ENCODE data around the gene EXOC3L1.

The EXOC3L1 gene

DNA sequence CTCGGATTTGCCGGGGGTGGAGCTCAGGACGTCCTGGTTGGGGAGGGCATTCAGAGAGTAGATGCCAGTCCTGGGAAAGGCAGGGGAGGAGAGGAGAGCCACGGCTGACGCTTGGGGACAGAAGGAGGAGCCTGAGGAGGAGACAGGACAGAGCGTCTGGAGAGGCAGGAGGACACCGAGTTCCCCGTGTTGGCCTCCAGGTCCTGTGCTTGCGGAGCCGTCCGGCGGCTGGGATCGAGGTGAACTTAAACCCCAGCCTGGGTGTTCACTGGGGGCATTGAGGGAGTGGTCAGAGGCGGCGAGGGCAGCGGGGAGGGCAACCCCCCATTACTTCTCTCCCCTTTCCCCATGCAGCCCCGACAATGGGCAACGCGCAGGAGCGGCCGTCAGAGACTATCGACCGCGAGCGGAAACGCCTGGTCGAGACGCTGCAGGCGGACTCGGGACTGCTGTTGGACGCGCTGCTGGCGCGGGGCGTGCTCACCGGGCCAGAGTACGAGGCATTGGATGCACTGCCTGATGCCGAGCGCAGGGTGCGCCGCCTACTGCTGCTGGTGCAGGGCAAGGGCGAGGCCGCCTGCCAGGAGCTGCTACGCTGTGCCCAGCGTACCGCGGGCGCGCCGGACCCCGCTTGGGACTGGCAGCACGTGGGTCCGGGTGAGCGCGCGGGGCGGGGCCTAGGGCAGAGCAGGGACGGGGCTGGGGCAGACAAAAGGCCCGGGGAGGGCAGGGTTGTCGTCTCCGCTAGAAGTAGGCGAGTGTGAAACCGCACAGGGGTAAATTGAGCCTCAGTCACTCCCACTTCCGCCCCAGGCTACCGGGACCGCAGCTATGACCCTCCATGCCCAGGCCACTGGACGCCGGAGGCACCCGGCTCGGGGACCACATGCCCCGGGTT, 15.9 kb downstream of the EXOC3L1 start:
- FAIRE-seq: peak; percentile 92
- no peak for TF ChIP-seq POLR2AphosphoS5 (IDR thresholded peaks at IDR 0.05; ENCODE audit: low read depth, low read length)
- TF ChIP-seq SPI1 (IDR thresholded peaks at IDR 0.05; ENCODE audit: low read depth, low read length): peak; percentile 54
- TF ChIP-seq TAF1 (IDR thresholded peaks at IDR 0.05; ENCODE audit: low read depth, low read length): no peak
- DNase-seq (ENCODE audit: insufficient read length, low spot score): no peak

DNA sequence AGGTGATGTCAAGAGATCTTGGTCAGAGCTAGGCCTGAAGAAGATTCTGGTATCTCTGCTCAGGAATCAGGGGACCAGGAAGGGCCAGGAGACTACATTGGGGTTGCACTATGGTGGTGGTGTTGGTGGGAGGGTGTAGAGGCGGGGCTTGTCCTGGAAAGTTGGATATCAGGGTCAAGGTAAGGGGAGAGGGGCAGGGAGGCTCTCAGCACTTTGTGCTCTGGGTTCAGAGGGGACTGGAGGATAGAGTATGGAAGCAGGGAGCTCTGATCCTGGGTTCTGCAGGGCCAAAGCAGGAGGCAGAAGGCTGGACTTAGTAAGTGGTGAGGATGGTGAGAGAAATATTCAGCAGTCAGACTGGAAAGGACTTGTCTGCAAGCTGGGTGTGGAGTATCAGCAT, 16.6 kb downstream of the EXOC3L1 start:
- peak; percentile 13 for FAIRE-seq

DNA sequence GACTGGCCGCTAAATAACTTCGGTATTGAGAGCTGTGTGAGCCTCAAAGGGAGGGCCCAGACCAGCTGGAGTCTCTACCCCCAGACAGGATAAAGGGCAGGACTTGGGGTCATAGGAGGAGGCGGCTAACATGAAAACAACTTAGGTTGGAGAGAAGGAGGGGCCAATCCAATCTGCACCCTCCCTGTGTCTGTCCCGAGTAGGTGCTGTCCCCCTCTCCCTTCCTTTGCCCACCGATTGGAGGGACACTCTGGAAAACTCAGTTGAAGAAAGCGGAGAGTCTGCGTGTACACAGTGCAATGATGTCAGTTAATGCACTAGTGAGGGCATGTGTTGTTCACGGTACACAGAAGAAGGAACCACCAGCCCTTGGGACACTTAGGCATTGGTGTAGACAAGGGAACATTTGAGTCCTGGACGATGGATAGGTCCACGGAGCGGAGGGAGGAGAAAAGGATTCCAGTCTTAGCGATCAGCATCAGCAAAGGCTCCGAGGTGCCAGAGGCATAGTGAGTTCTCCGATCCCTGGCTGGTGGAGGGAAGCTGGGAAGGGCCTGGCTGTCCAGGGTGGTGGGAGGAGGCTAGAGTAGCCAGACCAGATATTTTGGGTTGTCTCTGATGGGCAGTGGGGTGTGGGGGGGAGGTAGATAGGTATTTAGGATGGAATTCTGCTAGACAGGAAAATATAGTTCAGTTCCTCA, 18.8 kb downstream of the EXOC3L1 start:
- TF ChIP-seq SPI1 (IDR thresholded peaks at IDR 0.05; ENCODE audit: low read depth, low read length) (no peak), POLR2A (IDR thresholded peaks at IDR 0.05; ENCODE audit: low read depth, low read length) (no peak), TAF1 (IDR thresholded peaks at IDR 0.05; ENCODE audit: low read depth, low read length) (no peak), POLR2AphosphoS5 (IDR thresholded peaks at IDR 0.05; ENCODE audit: low read depth, low read length) (no peak), PAX5 (IDR thresholded peaks at IDR 0.05; ENCODE audit: insufficient read depth, low read length, severe bottlenecking) (no peak), POU2F2 (IDR thresholded peaks at IDR 0.05; ENCODE audit: low read depth, low read length) (no peak)
- DNase-seq (ENCODE audit: insufficient read length, low spot score) (no peak), FAIRE-seq (no peak)

More for the DNA sequence above, 16.6 kb downstream of the EXOC3L1 start:
- no peak for DNase-seq (ENCODE audit: insufficient read length, low spot score)
- TF ChIP-seq POU2F2 (IDR thresholded peaks at IDR 0.05; ENCODE audit: low read depth, low read length) (no peak), POLR2AphosphoS5 (IDR thresholded peaks at IDR 0.05; ENCODE audit: low read depth, low read length) (no peak), POLR2A (IDR thresholded peaks at IDR 0.05; ENCODE audit: low read depth, low read length) (no peak)

DNA sequence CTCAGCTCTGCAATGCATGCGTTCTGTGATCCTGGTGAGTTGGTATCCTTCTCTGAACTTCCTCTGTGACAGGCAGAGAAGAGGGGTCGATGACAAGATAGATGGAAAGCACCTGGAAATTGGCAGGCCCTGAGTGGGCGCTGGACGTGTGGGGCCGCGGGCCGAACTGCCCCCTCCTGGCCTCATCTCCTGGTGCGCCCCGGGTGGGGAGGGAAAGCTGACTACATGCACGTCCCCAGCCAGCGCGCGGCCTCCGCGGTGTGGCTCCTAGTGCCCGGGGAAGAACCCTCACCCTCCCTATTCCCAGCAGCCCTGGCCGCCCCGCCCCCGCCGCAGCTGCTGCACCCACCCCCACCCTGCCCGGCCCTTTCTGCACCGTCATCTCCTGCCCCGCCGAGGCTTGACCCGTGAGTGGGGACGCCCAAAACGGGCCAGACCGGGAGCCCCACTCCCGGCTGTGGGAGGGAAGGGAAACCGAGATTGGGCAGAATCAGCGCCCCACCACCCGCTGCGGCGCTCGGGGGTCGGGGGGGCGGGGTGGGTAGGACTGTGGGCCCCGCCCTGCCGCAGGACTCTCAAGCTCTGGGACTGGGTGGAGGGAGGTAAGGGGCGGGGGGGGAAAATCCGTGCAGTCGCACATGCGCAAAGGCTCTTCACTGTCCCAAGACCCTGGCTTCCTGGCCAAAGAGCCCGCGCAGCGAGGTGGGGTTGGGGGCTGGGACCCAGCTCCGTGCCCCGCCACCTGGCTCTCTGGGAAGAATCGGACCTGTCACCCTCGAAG, 19.6 kb downstream of the EXOC3L1 start, which contains the start of gene NOL3:
TSS of gene NOL3 (plus strand) at position 371 of the 781 bp plus-strand sequence.
- DNase-seq (ENCODE audit: insufficient read length, low spot score) (no peak), FAIRE-seq (no peak)

DNA sequence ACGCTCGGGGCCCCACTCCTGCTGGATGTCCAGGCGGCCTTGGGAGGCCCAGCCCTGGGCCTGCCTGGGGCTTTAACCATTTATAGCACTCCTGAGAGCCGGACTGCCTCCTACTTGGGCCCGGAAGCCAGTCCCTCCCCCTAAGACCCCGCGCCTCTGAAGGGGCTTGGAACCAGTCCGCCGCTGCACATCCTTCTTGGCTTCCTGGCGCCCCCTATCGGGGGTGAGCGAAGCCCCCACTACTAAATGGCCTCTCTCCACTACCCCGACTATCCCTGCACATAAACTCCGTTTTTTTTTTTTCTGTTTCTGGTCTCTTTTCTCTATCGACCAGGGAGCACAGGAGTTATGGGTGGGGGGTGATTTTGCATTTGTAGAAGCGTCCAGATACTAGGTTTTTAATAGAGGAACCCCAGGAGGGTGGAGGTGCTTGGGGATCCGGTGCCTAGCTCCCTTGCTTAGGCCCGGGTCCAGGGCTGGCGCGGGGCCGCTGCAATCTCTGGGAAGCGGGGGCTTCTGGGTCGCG, 20.2 kb downstream of the EXOC3L1 start:
- DNase-seq (ENCODE audit: insufficient read length, low spot score) (no peak), FAIRE-seq (no peak)
- no peak for TF ChIP-seq PAX5 (IDR thresholded peaks at IDR 0.05; ENCODE audit: insufficient read depth, low read length, severe bottlenecking)
- no peak for TF ChIP-seq SPI1 (IDR thresholded peaks at IDR 0.05; ENCODE audit: low read depth, low read length)
- TF ChIP-seq POLR2AphosphoS5 (IDR thresholded peaks at IDR 0.05; ENCODE audit: low read depth, low read length): no peak
- no peak for TF ChIP-seq POU2F2 (IDR thresholded peaks at IDR 0.05; ENCODE audit: low read depth, low read length)
- no peak for TF ChIP-seq POLR2A (IDR thresholded peaks at IDR 0.05; ENCODE audit: low read depth, low read length)
- no peak for TF ChIP-seq TAF1 (IDR thresholded peaks at IDR 0.05; ENCODE audit: low read depth, low read length)

More for the DNA sequence above, 19.6 kb downstream of the EXOC3L1 start, which contains the start of gene NOL3:
- TF ChIP-seq POLR2A (IDR thresholded peaks at IDR 0.05; ENCODE audit: low read depth, low read length) (no peak), PAX5 (IDR thresholded peaks at IDR 0.05; ENCODE audit: insufficient read depth, low read length, severe bottlenecking) (no peak), POLR2AphosphoS5 (IDR thresholded peaks at IDR 0.05; ENCODE audit: low read depth, low read length) (no peak), TAF1 (IDR thresholded peaks at IDR 0.05; ENCODE audit: low read depth, low read length) (no peak), POU2F2 (IDR thresholded peaks at IDR 0.05; ENCODE audit: low read depth, low read length) (no peak), SPI1 (IDR thresholded peaks at IDR 0.05; ENCODE audit: low read depth, low read length) (no peak)

DNA sequence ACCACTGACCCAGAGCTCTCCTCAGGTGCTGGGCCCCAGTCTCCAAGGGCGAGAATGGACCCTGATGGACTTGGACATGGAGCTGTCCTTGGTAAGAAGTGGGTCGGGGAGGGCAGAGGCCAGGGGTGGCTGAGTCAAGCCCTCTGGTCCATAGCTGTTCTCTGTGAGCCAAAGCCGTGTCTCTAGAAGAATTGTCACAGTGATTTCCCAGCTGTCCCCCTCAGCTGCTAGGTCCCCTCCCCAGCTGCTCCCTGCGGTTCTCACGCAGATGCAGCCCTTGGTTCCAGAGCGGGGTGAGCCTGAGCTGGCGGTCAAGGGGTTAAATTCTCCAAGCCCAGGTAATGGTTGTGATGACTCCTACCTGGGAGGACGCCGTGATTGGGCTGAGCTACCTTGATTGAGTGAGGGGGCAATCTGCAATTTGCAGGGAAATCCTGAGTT, 20.9 kb downstream of the EXOC3L1 start:
- DNase-seq (ENCODE audit: insufficient read length, low spot score) (no peak), FAIRE-seq (no peak)
- no peak for TF ChIP-seq PAX5 (IDR thresholded peaks at IDR 0.05; ENCODE audit: insufficient read depth, low read length, severe bottlenecking)
- no peak for TF ChIP-seq POLR2AphosphoS5 (IDR thresholded peaks at IDR 0.05; ENCODE audit: low read depth, low read length)
- TF ChIP-seq TAF1 (IDR thresholded peaks at IDR 0.05; ENCODE audit: low read depth, low read length): no peak

DNA sequence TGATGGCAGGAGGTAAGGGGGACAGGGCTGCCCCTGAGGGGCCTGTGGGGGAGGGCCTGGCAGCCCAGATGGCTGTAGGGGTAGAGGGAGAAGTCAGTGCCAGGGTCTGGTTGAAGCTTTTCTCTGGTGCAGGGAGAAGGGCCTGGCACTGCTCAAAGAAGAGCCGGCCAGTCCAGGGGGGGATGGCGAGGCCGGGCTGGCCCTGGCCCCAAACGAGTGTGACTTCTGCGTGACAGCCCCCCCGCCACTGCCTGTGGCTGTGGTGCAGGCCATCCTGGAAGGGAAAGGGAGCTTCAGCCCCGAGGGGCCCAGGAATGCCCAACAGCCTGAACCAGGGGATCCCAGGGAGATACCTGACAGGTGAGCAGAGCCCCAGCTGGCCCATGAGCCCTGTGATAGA, 22.3 kb downstream of the EXOC3L1 start:
- DNase-seq (ENCODE audit: insufficient read length, low spot score) (no peak), FAIRE-seq (no peak)
- TF ChIP-seq PAX5 (IDR thresholded peaks at IDR 0.05; ENCODE audit: insufficient read depth, low read length, severe bottlenecking) (no peak), TAF1 (IDR thresholded peaks at IDR 0.05; ENCODE audit: low read depth, low read length) (no peak), SPI1 (IDR thresholded peaks at IDR 0.05; ENCODE audit: low read depth, low read length) (no peak), POLR2AphosphoS5 (IDR thresholded peaks at IDR 0.05; ENCODE audit: low read depth, low read length) (no peak), POLR2A (IDR thresholded peaks at IDR 0.05; ENCODE audit: low read depth, low read length) (no peak), POU2F2 (IDR thresholded peaks at IDR 0.05; ENCODE audit: low read depth, low read length) (no peak)

DNA sequence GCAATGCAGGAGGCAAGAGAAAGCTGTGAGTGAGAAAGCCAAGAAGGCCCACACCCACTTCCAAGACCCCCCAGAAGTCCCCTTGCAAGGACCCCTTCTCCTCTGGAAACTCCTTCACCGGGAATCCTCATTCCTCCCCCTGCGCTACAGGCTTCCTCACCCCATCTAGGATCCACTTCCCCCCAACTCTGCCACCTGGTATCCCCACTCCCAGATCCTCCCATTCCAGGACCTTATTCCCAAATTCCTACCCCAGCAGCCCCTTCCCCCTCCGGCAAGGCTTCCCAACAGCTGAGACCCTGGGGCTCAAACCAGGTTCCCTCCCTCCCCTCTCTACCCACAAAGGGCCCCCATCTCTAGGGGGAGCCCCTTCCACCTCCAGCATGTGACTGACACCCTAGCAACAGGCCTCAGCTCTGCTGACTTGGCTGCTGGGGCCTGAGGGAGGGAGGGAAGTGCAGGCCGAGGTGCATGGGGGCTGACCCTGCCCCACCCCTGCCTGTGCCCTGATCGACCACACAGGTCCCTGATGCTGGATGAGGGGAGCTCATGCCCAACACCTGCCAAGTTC, 23.3 kb downstream of the EXOC3L1 start:
- FAIRE-seq (no peak), DNase-seq (ENCODE audit: insufficient read length, low spot score) (no peak)
- TF ChIP-seq POU2F2 (IDR thresholded peaks at IDR 0.05; ENCODE audit: low read depth, low read length) (no peak), PAX5 (IDR thresholded peaks at IDR 0.05; ENCODE audit: insufficient read depth, low read length, severe bottlenecking) (no peak)

DNA sequence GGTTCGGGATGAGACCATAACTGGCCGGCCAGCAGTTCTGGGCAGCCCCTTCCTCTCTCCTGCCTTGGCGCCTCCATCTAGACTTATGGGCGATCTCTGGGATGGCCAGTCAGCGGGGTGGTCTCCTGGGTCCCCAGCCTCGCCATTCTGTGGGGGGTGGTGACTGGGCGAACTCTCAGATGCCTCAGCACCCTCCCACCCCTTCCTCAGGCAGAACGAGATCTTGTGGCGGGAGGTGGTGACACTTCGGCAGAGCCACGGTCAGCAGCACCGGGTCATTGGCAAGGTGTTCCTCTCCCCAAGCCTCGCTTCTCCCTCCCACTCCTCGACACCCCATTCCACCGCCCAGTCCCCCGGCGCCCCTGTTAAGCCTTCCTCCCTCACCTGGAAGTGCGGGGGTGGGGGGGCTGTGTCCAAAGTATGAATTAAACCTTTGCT, 23.8 kb downstream of the EXOC3L1 start:
- FAIRE-seq (no peak), DNase-seq (ENCODE audit: insufficient read length, low spot score) (no peak)
- no peak for TF ChIP-seq TAF1 (IDR thresholded peaks at IDR 0.05; ENCODE audit: low read depth, low read length)
- no peak for TF ChIP-seq POLR2A (IDR thresholded peaks at IDR 0.05; ENCODE audit: low read depth, low read length)
- TF ChIP-seq SPI1 (IDR thresholded peaks at IDR 0.05; ENCODE audit: low read depth, low read length): no peak
- TF ChIP-seq POU2F2 (IDR thresholded peaks at IDR 0.05; ENCODE audit: low read depth, low read length): no peak
- TF ChIP-seq POLR2AphosphoS5 (IDR thresholded peaks at IDR 0.05; ENCODE audit: low read depth, low read length): no peak
- no peak for TF ChIP-seq PAX5 (IDR thresholded peaks at IDR 0.05; ENCODE audit: insufficient read depth, low read length, severe bottlenecking)
